Measurements from ENCODE around the gene ALDH9A1.
A peak's percentile ranks its signal among the peaks of the same experiment; 100 is the strongest.
"Not testable (repeated sequence)": the region's sequence is repeated elsewhere in the genome, so short reads cannot be mapped to it uniquely, and the experiment has no call there.

Gene ALDH9A1

GRCh38 chr1:165697881-165698760 is at the start of gene ALDH9A1:
TSS of gene ALDH9A1 (minus strand) at chr1:165698562. CDS start at chr1:165698558, 4 bp downstream.
- DNase-seq, result peak; percentile 90

GRCh38 chr1:165747632-165748447 is 49.5 kb upstream of the ALDH9A1 start:
- DNase-seq, result no peak

DNA sequence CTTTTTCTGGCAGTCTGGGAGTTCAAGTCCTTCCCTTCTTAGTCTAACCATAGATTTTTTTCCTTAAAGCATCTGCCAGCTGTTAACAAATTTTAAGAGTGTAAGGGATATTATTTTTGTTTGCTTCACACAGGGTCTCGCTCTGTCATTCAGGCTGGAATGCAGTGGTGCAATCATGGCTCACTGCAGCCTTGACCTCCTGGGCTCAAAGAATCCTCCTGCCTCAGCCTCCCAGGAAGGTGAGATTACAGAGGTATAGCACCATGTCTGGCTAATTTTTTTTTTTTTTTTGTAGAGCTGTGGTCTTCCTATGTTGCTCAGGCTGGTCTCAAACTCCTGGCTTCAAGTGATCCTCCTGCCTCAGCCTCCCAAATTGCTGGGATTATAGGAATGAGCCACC is 46.6 kb upstream of the ALDH9A1 start:
- not testable (repeated sequence) for DNase-seq

DNA sequence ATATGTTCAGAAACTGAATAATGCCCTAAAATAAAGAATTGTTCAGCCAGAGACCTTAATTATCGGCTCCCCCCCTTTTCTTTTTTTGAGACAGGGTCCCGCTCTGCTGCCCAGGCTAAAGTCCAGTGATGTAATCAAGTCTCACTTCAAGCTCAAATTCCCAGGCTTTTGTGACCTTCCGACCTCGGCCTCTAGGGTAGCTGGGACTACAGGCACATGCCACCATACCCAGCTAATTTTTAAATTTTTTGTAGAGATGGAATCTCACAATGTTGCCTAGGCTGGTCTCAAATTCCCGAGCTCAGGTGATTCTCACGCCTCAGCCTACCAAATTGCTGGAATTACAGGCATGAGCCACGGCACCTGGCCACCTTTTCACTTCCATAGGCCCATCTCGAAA is 43.8 kb upstream of the ALDH9A1 start:
- no peak for DNase-seq

DNA sequence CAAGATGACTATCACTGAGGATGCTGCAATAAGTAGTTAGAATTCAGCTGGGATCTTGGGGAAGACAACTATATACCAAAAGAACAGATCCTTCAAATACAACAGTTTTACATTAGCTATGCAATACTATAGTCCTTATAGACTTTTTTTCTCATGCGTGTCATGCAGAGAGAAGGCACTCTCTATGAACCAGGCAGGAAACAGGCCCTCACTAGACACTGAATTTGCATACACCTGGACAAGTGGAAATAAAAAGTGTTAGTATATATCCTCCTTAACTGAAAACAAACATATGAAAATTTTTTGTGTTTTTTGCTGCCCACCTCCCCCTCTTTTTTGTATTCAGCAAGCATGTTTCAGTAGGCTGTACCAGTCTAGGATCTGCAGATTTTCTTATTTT is 40.4 kb upstream of the ALDH9A1 start:
- DNase-seq, result no peak

- peak; percentile 24 for DNase-seq
These were observed 38.8 kb upstream of the ALDH9A1 start for GRCh38 chr1:165737196-165737595.

GRCh38 chr1:165734906-165735305 is 36.5 kb upstream of the ALDH9A1 start:
- no peak for DNase-seq

- DNase-seq, result no peak
These were observed 28.5 kb upstream of the ALDH9A1 start for GRCh38 chr1:165726841-165727240.

DNA sequence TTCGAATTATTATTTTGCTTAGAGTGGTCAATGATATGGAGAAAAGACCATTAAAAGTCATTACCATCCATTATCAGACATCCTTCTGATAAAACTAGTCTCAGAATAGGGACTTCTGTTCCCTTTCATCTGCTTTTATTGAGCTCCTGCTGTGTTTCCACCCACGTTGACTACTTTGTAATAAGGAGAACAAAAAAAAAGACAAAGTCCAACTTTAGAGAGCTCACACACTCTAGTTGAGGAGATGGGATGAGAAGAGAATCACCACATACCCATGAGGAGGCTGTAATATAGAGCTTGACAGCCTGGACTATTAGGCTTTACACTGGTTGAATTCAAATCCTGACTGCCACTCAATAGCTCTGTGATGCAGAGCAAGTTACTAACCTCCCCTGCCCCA is 27.8 kb upstream of the ALDH9A1 start:
- DNase-seq, result no peak

- peak; percentile 65 for DNase-seq
These were observed 19.7 kb upstream of the ALDH9A1 start for GRCh38 chr1:165717918-165718515.

GRCh38 chr1:165716265-165717051 is 18.1 kb upstream of the ALDH9A1 start:
- not testable (repeated sequence) for DNase-seq

DNA sequence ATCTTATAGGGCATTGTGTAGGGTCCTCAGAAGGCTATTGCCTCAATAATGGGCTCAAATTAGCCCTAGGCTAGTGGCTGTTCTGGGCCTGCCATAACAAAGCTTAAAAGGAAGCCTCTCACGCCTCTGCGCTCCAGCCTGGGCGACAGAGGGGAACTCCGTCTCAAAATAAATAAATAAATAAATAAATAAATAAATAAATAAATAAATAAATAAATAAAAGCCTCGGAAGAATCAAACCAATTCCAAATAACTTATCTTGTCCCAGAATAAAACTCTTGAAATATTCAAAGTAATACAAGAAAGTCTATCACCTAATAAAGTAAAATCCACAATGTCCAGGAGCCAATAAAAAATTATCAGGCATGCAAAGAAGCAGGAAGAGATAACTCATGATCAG is 14.4 kb upstream of the ALDH9A1 start:
- DNase-seq, result no peak

DNA sequence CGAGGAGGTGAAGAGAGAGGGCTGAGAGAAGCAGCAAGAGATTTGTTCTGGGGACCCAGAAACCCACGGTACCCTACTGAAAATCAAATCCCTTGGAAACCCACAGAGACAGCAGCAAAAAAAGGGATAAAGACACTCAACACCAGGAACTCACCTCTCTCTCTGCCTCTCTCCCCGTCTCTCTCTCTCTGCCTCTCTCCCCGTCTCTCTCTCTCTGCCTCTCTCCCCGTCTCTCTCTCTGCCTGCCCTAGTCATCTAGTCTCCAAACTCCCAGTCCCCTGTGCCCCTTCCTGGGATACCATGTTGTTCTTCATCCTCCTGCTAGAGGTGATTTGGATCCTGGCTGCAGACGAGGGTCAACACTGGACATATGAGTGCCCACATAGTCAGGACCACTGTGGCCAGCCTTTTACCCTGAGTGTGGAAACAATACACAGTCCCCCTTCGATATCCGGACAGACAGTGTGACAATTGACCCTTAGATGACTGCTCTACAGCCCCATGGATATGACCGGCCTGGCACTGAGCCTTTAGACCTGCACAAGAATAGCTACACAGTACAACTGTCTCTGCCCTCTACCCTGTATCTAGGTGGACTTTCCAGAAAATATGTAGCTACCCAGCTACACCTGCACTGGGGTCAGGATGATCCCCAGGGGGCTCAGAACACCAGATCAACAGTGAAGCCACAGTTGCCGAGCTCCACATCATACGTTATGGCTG is 9.8 kb upstream of the ALDH9A1 start:
- DNase-seq, result no peak

DNA sequence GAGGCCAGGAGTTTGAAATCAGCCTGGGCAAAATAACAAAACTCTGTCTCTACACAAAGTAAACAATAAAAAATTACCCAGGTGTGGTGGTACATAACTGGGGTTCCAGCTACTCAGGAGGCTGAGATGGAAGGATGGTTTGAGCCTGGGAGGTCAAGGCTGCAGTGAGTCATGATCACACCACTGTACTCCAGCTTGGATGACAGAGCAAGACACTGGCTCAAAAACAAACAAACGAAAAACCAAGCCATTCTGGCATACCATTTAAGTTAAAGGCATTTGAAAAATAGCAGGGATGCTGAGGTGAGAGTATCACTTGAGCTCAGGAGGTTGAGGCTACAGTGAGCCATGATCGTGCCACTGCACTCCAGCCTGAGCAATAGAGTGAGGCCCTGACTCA is 5.3 kb upstream of the ALDH9A1 start:
- DNase-seq, result no peak

- DNase-seq, result not testable (repeated sequence)
These were observed 3.6 kb upstream of the ALDH9A1 start for GRCh38 chr1:165701922-165702321.

DNA sequence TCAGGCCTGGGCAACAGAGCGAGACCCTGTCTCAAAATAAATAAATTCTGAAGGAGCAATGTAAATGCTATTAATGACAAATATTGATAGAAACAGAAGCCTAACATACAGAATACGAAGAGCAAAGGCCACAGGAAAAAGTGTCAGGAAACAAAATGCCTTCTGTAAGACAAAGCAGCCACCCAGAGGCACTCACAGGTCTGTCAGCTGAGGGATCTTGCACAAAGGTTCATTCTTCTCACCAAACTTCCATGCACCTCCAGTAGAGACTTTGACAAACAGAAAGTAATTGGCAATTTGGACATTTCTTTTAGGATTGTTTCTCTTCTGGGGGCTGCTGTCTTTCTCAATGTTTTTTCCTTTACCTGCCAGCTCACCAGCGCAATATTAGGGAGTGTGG is 1.2 kb upstream of the ALDH9A1 start:
- no peak for DNase-seq

DNA sequence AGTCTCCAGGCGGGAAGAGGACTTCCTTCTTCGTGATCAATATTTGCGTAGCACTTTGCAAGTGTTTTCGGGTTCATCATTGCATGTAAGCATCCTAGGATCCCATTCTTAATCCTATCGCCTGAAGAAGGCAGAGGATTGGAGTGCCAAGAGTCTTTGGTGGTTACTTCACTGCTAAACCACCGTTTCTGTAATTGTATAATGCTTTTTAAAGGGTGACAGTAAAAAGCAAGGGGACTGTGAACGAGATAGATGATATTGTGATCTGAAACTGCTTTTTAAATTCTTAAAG is 345 bp upstream of the ALDH9A1 start:
- no peak for DNase-seq

DNA sequence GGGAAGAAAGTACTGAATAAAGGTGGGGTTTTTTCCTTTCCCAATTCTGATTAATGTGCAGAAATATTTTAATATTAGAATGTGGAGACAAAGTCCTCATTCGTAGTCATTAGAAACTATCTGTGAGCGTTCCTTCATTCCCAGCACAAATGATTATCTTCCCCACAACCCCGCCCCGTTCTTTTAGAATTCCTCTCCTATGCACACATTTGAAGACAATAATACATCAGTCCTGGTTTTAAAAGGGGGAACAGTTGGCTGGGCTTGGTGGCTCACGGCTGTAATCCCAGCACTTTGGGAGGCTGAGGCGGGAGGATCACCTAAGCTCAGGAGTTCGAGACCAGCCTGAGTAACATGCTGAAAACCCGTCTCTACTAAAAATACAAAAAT is 876 bp downstream of the ALDH9A1 start:
- DNase-seq, result no peak

DNA sequence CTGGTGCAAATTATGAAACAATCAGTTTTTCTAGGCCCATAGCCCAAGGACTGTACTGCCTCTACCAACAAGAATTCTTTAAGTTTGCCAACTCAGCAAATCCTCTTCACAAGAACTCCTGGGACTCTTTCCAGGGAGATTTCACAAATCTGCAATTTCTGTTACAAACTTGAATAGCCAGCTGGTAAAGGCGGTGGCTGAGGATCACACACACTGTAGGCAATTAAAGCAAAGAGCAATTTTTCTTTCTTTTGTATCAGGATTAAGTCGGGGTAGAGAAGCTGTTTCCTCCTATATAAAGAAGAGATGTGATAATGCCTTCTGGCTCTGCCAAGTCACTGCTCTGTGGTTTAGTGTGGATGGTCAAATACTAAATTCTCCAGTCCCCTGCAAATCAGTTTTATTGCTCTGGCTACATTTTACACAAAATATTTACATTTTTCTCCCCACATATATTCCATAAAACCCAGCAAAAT is 1.7 kb downstream of the ALDH9A1 start:
- peak; percentile 93 for DNase-seq

DNA sequence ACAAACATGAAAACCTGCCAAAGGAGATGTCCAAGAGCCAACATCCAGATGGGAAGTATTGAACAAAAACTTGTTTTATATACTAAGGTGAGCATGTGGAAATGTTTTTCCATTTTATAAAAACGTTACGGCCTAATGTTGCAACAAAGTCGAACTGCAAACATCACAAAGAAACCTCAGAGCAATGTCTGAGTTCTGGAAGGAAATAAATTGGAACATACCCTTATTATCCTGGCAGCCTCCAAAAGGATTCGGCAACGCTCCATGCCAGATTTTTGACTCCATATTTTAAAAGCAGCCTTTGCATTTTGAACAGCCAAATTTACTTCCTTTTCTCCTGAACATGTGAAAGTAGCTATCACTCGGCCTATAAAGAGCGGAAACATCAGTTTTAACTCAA is 3.3 kb downstream of the ALDH9A1 start:
- DNase-seq, result peak; percentile 11

DNA sequence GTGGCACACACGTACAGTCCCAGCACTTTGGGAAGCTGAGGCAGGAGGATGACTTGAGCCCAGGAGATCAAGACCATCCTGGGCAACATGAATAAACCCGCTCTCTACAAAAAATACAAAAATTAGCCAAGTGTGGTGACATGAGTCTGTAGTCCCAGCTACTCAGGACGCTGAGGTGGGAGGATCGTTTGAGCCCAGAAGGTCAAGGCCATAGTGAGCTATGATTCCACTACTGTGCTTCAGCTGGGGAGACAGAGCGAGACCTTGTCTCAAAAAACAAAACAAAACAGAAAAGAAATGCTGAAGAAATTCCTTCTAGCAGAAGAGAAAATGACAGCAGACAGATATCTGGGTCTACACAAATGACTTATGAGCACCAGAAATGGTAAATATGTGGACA is 10.3 kb downstream of the ALDH9A1 start:
- no peak for DNase-seq

DNA sequence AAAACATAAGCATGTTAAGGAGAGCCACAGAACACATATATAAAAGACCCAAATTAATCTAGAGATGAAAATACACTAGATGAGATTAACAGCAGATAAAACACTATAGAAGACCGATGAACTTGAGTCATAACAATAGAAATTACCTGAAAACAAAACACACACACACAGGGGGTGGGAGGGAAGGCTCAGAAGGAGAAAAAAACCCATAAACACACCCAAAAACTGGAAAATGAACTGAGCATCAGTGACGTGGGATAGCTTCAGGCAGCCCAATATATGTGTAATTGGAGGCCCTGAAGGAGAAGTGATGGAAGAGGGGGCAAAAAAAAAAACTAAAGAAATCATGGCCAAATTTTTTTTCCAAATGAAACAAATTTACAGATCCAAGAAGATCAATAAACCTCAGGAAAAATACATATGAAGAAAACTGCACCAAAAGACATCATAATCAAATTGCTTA is 11.4 kb downstream of the ALDH9A1 start:
- DNase-seq, result no peak
